Neural crest cell (in vitro differentiated cells): Measurements from ENCODE around the gene CDC42BPB. TPM values are rescaled to one million over a fixed set of nuclear protein-coding genes. Genes with fewer than 3 reads are reported as not detected.
A peak's percentile ranks its signal among the peaks of the same experiment; 100 is the strongest.

Experiments
- DNase-seq: peaks from one replicate; pipeline ENCODE4 v3.0.0; 2021; ENCODE audit warnings: low read depth, mixed read lengths, low spot score
- H3K27ac Mint-ChIP-seq: one replicate; pipeline ENCODE4 v1.8.0; 2021; ENCODE audit warnings: mild to moderate bottlenecking, mixed read lengths; ENCODE audit not compliant: unreplicated experiment
- H3K27me3 Mint-ChIP-seq: 2 replicates; pipeline ENCODE4 v1.8.0; 2021; ENCODE audit warnings: low read depth, mild to moderate bottlenecking, mixed read lengths
- H3K36me3 Mint-ChIP-seq: 2 replicates; pipeline ENCODE4 v1.8.0; 2021; ENCODE audit warnings: low read depth, mild to moderate bottlenecking, mixed read lengths
- H3K4me1 Mint-ChIP-seq: 2 replicates; pipeline ENCODE4 v1.8.0; 2021; ENCODE audit warnings: mixed read lengths
- H3K4me3 Mint-ChIP-seq: one replicate; pipeline ENCODE4 v1.8.0; 2021; ENCODE audit warnings: mild to moderate bottlenecking, mixed read lengths
- H3K9me3 Mint-ChIP-seq: 2 replicates; pipeline ENCODE4 v1.8.0; 2021; ENCODE audit warnings: mixed read lengths
- total RNA-seq: library from RNA; stranded (reverse); gene quantifications from 2 replicates; pipeline ENCODE4 v1.2.1, GENCODE V29; 2021
- TF ChIP-seq, protein P1 (sequence below): fragments of 200-600 bp; sonication (generic); conservative IDR thresholded peaks from 2 replicates; pipeline ENCODE4 v1.5.0; 2021; ENCODE audit warnings: antibody characterized with exemption, mild to moderate bottlenecking

The CDC42BPB gene
- total RNA-seq, 1 donor from 2014 or later: 94.8 TPM

DNA sequence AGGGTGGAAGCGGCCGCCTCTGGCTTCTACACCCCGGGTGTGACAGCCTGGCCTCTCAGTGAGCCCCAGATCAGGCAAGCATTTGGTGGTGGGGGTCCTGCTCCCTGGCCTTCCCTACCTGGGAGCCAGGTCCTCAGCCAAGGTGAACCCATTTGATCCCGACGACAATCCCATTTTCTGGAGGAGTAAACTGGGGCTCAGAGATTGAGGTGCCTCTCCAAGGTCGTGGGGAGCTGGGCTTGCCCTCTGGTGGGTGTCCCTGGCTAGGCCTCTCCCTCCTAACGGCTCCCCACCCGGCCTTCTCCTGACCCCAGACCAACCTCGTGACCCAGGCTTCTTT is 34.5 kb upstream of the CDC42BPB start:
- Mint-ChIP-seq H3K4me1 (peaks cover 7% of the 10 kb centered on the region), H3K4me3 (no peak overlapping the region), H3K36me3 (no peaks in the 10 kb centered on the region), H3K27ac (no peak overlapping the region), H3K9me3 (no peaks in the 10 kb centered on the region), H3K27me3 (peaks cover 5% of the 10 kb centered on the region)
- TF ChIP-seq, protein P1, sequence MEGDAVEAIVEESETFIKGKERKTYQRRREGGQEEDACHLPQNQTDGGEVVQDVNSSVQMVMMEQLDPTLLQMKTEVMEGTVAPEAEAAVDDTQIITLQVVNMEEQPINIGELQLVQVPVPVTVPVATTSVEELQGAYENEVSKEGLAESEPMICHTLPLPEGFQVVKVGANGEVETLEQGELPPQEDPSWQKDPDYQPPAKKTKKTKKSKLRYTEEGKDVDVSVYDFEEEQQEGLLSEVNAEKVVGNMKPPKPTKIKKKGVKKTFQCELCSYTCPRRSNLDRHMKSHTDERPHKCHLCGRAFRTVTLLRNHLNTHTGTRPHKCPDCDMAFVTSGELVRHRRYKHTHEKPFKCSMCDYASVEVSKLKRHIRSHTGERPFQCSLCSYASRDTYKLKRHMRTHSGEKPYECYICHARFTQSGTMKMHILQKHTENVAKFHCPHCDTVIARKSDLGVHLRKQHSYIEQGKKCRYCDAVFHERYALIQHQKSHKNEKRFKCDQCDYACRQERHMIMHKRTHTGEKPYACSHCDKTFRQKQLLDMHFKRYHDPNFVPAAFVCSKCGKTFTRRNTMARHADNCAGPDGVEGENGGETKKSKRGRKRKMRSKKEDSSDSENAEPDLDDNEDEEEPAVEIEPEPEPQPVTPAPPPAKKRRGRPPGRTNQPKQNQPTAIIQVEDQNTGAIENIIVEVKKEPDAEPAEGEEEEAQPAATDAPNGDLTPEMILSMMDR: no peak
- no peak for DNase-seq

DNA sequence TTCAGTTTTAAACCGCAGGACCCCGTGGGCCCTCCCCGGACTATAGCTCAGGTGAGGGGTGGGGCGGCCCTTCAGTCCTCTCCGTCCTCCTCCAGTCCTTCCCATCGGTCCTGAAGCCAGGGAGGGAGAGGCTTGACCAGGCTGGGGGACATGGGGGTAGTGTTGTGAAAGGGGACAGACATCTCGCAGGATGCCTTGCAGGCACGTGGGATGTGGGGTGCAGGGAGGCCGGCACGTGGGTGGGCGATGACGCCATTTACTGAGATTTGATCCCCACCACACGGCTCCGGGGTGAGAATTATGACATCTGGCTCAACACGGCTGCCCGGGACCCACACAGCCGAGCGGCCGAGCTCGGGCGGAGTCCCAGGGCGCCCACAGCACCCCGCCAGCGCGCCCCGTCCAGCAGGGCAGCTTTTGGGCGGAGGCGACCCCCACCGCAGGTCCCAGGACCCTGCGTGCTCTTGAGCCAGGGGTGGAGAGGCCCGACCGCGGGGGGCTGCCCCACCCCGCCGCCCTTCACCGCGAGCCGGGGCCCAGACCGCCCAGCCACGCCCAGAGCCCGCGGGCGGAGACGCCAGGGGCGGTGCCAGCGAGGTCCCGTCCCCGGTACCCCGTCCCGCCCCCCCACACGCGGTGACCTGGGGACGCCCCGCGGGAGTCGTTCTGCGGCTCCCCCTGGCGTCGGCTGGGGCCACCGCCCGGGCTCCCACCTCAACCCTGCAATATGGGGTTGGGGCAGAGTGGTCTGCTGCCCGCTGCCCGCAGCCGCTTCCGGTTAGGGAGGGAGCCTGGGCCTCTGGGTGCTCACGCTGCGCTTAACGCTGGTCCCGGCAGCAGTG is 33.9 kb upstream of the CDC42BPB start:
- TF ChIP-seq, protein P1: peak; percentile 52
- no peaks in the 10 kb centered on the region for H3K36me3 Mint-ChIP-seq
- H3K27me3 Mint-ChIP-seq: peaks cover 5% of the 10 kb centered on the region
- no peak overlapping the region for H3K4me3 Mint-ChIP-seq
- DNase-seq: peak; percentile 38
- H3K9me3 Mint-ChIP-seq: no peaks in the 10 kb centered on the region
- peaks cover 2% of the 10 kb centered on the region for H3K4me1 Mint-ChIP-seq
- H3K27ac Mint-ChIP-seq: no peak overlapping the region

DNA sequence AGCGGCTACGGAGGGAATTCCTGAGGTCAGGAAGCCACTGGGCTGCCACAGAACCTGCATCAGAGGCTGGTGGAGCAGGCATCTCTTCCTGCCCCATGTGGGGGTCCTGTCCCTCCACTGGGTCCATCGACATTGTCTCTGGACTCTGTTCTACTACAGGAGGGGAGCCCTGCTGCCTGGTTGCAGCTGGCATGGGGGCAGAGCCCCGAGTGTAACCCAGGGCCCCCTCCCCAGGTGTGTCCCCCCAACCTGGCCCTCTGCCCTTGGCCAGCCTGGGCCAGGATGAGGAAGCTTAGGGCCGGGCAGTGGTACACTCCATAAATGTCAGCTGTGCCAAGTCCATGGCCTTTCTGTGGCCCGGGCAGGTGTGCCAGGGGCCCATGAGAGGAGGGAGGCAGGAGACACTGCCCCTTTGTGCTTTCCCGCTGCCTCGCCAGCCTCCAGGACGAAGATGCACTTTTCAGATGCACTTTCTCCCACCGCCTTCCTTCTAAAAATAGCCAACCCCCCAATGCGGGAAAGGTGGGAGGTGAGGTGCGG is 33.2 kb upstream of the CDC42BPB start:
- TF ChIP-seq, protein P1: no peak

DNA sequence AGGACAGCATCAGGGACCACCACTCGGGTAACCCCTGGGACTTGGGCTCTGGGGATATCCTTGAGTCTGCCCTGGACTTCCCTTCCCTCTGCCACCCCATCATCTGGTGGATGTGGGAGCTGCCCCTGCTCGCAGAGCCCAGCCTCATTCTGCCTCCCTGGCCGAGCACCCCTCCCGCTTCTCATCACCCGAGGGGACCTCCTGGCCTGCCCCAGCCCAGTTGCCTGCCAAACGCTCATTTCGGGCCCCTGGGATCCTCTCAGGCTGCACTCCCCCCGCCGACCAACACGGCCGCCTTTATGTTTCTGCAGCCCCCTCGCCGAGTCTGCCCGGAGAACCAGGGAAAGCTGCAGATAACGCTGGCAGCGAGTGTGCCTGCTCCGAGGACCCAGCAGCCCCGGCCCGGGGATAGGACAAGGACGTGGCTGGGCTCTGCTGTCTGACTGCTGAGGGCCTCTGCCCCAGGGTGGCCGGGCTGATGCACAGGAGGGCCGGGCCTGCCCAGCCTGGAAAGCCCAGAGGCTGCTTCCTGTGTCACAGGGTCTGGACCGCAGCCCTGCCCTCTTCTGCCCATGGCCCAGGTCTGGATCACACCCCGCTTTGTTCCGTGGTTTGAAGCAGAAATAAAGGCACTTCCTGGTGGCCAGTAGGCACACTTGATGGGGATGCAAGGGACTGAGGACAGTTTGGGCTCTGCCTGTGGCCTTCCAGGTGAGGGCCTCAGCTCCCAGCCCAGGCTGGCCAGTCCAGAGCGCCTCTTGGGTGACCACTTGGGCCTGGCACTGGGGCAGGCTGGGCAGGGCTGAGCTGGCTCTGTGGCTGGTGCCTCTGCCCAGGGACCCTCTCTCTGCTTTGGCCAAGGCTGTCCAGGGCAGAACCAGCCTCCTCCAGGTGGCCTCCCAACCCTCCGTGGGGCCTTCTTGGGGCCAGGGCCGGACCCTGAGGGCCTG is 32.3 kb upstream of the CDC42BPB start:
- no peak overlapping the region for H3K27ac Mint-ChIP-seq
- no peaks in the 10 kb centered on the region for H3K4me1 Mint-ChIP-seq
- no peaks in the 10 kb centered on the region for H3K36me3 Mint-ChIP-seq
- peaks cover 12% of the 10 kb centered on the region for H3K27me3 Mint-ChIP-seq
- H3K9me3 Mint-ChIP-seq: no peaks in the 10 kb centered on the region
- TF ChIP-seq, protein P1: no peak
- no peak overlapping the region for H3K4me3 Mint-ChIP-seq
- DNase-seq: no peak

More for the DNA sequence above, 33.2 kb upstream of the CDC42BPB start:
- no peak for DNase-seq
- Mint-ChIP-seq H3K4me1 (no peaks in the 10 kb centered on the region), H3K27me3 (peaks cover 6% of the 10 kb centered on the region), H3K9me3 (no peaks in the 10 kb centered on the region), H3K4me3 (no peak overlapping the region), H3K36me3 (no peaks in the 10 kb centered on the region), H3K27ac (no peak overlapping the region)

DNA sequence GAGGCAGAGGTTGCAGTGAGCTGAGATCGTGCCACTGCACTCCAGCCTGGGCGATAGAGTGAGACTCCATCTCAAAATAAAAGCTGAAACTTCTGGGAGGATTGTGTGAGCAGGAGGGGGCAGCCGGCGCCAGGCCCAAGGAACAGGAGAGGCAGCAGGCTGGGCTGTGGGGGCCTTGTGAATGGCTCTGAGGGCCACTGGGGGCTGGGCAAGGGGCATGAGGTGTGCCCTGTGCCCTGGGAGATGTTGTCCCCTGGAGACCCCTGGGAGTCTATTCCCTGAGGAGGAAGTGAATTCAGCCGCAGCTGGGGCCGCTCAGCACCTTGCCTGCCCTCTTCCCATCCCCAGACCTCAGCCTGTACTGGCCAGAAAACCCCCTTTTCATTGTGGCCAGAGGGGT is 31.6 kb upstream of the CDC42BPB start:
- DNase-seq: no peak
- H3K36me3 Mint-ChIP-seq: no peaks in the 10 kb centered on the region
- H3K9me3 Mint-ChIP-seq: no peaks in the 10 kb centered on the region
- H3K27ac Mint-ChIP-seq: no peak overlapping the region
- TF ChIP-seq, protein P1: no peak
- H3K4me3 Mint-ChIP-seq: no peak overlapping the region
- H3K27me3 Mint-ChIP-seq: peaks cover 17% of the 10 kb centered on the region
- no peaks in the 10 kb centered on the region for H3K4me1 Mint-ChIP-seq
